IMR-90 (cell line): Measurements from ENCODE around the gene CYP46A1. TPM values are rescaled to one million over a fixed set of nuclear protein-coding genes. Genes with fewer than 3 reads are reported as not detected.

Experiments used
- polyA plus RNA-seq, 3 experiments: library from polyadenylated mRNA; depleted of rRNA; stranded (reverse); fragments of >200 nt; gene quantifications; 2 replicates each; pipeline ENCODE4 v1.2.3, GENCODE V29; 2012; ENCODE audit warnings: low replicate concordance in 1 of 3
- total RNA-seq: library from RNA; depleted of rRNA; stranded (reverse); fragments of >200 nt; gene quantifications from 2 replicates; pipeline ENCODE4 v1.2.3, GENCODE V29; 2012; rRNA removed

Gene CYP46A1
- total and polyA plus RNA-seq, 2 of the 4 experiments (the other 2 are of a cell fraction): 0.18 to 0.31 TPM

Other genes with a start within 250 kb of the CYP46A1 start
- 31.9 and 35.0 TPM in 2 replicates for gene SETD3, start 203.4 kb upstream of the CYP46A1 start, total RNA-seq
- 15.9 and 18.8 TPM in 2 replicates for gene SETD3, start 203.4 kb upstream of the CYP46A1 start, polyA plus RNA-seq (2012; rRNA removed)
- gene CCNK, start 202.9 kb upstream of the CYP46A1 start, total RNA-seq: 18.8 and 33.1 TPM in 2 replicates
- 25.0 and 38.3 TPM in 2 replicates for gene CCNK, start 202.9 kb upstream of the CYP46A1 start, polyA plus RNA-seq (2012; rRNA removed)
- gene CCDC85C, start 80.1 kb upstream of the CYP46A1 start, total RNA-seq: 13.9 and 16.0 TPM in 2 replicates
- gene CCDC85C, start 80.1 kb upstream of the CYP46A1 start, polyA plus RNA-seq (2012; rRNA removed): 19.0 and 22.2 TPM in 2 replicates
- gene HHIPL1, start 39.2 kb upstream of the CYP46A1 start, total RNA-seq: 0.56 and 0.72 TPM in 2 replicates
- gene HHIPL1, start 39.2 kb upstream of the CYP46A1 start, polyA plus RNA-seq (2012; rRNA removed): 0.65 and 1.4 TPM in 2 replicates
- gene EML1, start 109.1 kb downstream of the CYP46A1 start, total RNA-seq: 34.4 and 42.3 TPM in 2 replicates
- gene EML1, start 109.1 kb downstream of the CYP46A1 start, polyA plus RNA-seq (2012; rRNA removed): 11.6 and 14.0 TPM in 2 replicates